ENCODE data around the gene PAIP1.
A peak's percentile ranks its signal among the peaks of the same experiment; 100 is the strongest.
"Not testable (repeated sequence)": the region's sequence is repeated elsewhere in the genome, so short reads cannot be mapped to it uniquely, and the experiment has no call there.

PAIP1 gene

DNA sequence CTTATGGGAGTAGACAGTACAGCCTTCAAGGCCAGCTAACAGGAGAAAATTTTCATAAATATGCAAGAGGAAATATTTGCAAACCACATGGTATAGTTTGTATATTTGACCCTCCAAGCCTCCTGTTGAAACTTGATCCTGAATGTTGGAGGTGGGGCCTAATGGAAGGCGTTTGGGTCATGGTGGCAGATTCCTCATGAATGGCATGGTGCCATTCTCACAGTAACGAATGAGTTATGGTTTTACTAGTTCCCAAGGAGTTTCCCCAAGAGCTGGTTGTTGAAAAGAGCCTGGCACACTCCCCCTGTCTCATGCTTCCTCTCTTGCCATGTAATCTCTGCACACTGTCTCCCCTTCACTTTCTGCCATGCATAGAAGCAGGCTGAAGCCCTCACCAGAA lies 3.3 kb upstream of the PAIP1 start:
- FAIRE-seq (no peak), DNase-seq (ENCODE audit: insufficient read length, low spot score) (no peak)
- TF ChIP-seq POLR2A (IDR thresholded peaks at IDR 0.05; ENCODE audit: low read depth, low read length): no peak

GRCh38 chr5:43556607-43556856 lies 345 bp downstream of the PAIP1 start:
- FAIRE-seq; DNase-seq (ENCODE audit: insufficient read length, low spot score): not testable (repeated sequence)

GRCh38 chr5:43555895-43556606 lies 826 bp downstream of the PAIP1 start:
- DNase-seq (ENCODE audit: insufficient read length, low spot score): peak; percentile 51
- FAIRE-seq: no peak
- TF ChIP-seq POLR2A (IDR thresholded peaks at IDR 0.05; ENCODE audit: low read depth, low read length): no peak

DNA sequence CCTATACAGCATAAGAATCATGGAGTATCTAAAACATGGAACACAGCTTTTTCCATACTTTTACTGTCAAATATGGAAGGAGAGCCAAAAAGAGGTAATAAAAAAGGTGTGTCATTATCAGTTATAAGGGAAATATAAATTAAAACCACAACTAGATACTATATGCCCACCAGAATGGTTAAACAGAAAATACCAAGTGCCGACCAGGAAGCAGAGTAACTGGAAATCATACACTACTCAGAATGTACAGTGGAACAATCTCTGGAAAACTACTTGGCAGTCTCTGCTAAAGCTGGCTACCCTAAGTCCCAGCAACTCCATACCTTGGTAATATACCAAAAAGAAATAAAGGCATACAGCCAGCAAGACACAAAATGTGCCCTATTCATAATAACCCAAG lies 2.4 kb downstream of the PAIP1 start:
- DNase-seq (ENCODE audit: insufficient read length, low spot score) (no peak), FAIRE-seq (no peak)
- TF ChIP-seq POLR2A (IDR thresholded peaks at IDR 0.05; ENCODE audit: low read depth, low read length): no peak

GRCh38 chr5:43553381-43553780 lies 3.5 kb downstream of the PAIP1 start:
- FAIRE-seq (peak; percentile 20), DNase-seq (ENCODE audit: insufficient read length, low spot score) (no peak)
- no peak for TF ChIP-seq POLR2A (IDR thresholded peaks at IDR 0.05; ENCODE audit: low read depth, low read length)

DNA sequence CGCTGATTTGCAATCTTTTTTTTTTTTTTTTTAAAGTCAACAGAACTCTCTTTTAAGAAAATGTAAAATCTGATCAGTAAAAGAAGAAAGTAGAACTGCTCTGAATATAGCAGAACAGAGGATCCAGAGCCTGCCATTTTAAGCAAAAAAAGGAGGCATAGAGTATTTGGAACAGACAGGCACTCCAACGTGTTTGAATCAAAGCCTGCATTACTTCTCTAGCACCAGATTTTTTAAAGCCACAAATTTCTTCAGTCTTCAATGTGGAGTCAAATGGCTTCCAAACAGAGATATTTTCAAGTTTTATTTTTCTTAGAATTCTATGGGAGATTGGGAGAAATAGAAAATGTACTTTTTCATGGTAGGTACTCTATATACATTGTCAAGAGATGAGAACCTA lies 5.1 kb downstream of the PAIP1 start:
- no peak for TF ChIP-seq POLR2A (IDR thresholded peaks at IDR 0.05; ENCODE audit: low read depth, low read length)

GRCh38 chr5:43549272-43549671 lies 7.6 kb downstream of the PAIP1 start:
- not testable (repeated sequence) for DNase-seq (ENCODE audit: insufficient read length, low spot score); FAIRE-seq

More for the DNA sequence above, 5.1 kb downstream of the PAIP1 start:
- no peak for FAIRE-seq
- DNase-seq (ENCODE audit: insufficient read length, low spot score): no peak

GRCh38 chr5:43548358-43548757 lies 8.5 kb downstream of the PAIP1 start:
- FAIRE-seq: peak; percentile 61
- no peak for DNase-seq (ENCODE audit: insufficient read length, low spot score)
- no peak for TF ChIP-seq POLR2A (IDR thresholded peaks at IDR 0.05; ENCODE audit: low read depth, low read length)

DNA sequence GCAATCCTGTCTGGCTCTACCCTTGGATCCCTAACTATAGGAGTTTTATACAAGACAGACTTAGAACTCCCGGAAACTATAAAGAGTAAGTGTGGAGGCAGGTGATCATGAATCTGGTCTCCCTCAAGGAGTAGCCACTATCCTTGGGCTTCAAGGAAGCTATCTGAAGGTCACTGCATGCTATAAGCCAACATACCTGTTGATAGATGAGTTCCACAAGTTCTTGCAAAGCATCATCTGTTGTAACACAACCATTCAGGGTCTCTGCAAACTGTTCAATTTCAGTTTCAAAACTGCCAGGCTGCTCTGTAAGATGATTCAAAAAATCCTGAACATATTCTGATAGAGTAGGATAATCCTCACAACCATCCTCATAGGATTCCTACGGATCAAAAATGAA lies 9.3 kb downstream of the PAIP1 start:
- DNase-seq (ENCODE audit: insufficient read length, low spot score) (no peak), FAIRE-seq (peak; percentile 43)
- TF ChIP-seq POLR2A (IDR thresholded peaks at IDR 0.05; ENCODE audit: low read depth, low read length): no peak

GRCh38 chr5:43543434-43543833 lies 13.4 kb downstream of the PAIP1 start:
- FAIRE-seq (no peak), DNase-seq (ENCODE audit: insufficient read length, low spot score) (no peak)
- no peak for TF ChIP-seq POLR2A (IDR thresholded peaks at IDR 0.05; ENCODE audit: low read depth, low read length)

DNA sequence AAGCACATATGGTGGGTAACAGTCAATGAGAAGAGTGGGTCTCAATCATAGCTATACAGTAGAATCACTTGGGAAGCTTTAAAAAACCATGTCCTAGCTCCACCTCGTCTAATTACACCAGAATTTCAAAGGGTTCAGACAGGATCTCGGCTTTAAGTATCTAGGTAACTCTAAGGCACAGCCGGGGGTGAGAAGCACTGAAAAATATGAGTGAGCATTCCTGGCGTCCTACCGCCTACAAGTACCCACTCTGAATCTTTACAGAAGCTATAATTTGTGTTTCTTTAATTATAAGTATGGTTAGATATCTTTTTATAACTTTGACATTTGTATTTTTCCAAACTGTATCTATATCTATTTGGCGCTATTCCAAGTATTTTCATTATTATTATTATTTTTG lies 16.1 kb downstream of the PAIP1 start:
- no peak for FAIRE-seq

DNA sequence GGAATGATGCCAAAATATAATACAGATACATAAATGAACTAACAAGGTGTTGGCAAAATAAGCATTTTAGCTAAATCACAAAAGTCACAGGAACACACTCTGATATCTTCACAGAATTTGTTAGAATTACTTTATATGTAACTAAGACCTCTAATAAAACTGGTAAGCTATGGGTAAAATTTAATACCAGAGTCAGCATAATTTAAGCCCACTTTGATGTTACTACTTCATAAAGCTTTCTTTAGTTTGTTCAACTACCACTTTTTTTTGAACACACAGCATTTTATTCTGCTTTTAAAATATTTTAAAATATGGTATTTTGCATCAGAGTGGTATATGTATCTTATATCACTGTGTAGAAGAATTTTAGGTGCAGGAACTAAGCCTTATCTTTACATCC lies 19.9 kb downstream of the PAIP1 start:
- FAIRE-seq: no peak
- no peak for TF ChIP-seq POLR2A (IDR thresholded peaks at IDR 0.05; ENCODE audit: low read depth, low read length)

More for the DNA sequence above, 16.1 kb downstream of the PAIP1 start:
- no peak for TF ChIP-seq POLR2A (IDR thresholded peaks at IDR 0.05; ENCODE audit: low read depth, low read length)
- DNase-seq (ENCODE audit: insufficient read length, low spot score): no peak

DNA sequence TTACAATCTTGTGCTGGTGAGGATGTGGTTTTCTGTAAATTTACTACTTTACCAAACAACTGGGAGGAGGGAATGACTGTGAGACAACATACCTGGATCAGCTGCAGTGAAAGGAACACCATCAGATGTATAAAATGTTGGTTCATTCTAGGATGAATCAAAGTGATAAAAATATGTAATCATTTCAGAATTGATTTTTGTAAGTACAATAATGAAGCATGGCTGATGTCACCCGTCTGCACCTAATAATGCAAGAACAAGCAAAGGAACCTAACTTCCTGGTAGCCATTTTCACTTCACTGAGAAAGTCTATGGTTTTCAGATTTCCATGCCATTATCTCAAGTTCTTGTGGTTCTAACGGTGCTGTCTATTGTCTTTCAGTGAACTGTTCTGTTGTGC lies 23.2 kb downstream of the PAIP1 start:
- no peak for DNase-seq (ENCODE audit: insufficient read length, low spot score)
- no peak for TF ChIP-seq POLR2A (IDR thresholded peaks at IDR 0.05; ENCODE audit: low read depth, low read length)
- FAIRE-seq: peak; percentile 79

More for the DNA sequence above, 19.9 kb downstream of the PAIP1 start:
- no peak for DNase-seq (ENCODE audit: insufficient read length, low spot score)

DNA sequence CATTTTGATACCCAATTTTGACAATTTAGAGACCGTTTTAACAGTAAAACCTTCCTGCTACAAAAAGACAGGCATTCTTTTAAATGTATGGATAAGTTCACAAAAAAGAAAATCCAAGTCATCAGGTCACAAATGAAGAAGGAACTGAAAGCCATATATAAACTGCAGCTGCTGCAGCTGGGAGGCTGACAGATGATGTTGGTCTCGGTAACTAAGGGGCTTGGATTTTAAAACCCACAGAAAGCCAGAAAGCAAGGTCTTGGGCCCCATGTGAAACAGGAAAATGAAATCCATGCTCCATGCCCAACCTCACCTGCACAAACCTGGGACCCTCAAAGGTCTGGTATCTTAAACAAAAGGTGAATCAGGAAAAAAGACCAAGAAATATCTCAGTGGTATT lies 26.2 kb downstream of the PAIP1 start:
- DNase-seq (ENCODE audit: insufficient read length, low spot score) (no peak), FAIRE-seq (peak; percentile 11)
- TF ChIP-seq POLR2A (IDR thresholded peaks at IDR 0.05; ENCODE audit: low read depth, low read length): no peak

DNA sequence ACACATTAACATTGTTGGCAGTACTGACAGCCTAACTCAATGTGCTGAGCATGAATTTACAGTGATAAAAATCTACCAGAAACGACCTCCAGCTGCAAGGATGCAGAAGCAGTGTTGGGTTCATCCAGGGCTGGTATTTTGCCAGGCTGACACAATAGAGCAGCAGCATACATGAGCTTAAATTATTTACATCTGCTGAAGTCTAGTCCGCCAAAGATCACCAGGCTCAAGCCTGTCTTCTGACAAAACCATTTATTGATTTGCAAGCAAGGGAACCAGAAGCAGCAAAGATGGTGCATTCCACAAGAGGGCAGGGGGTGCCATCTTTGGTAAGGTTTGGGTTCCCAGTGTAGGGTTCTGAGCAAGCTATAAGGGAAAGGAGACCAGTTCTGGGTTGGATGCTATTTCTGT lies 33.2 kb downstream of the PAIP1 start:
- DNase-seq (ENCODE audit: insufficient read length, low spot score) (no peak), FAIRE-seq (peak; percentile 6)
- TF ChIP-seq POLR2A (IDR thresholded peaks at IDR 0.05; ENCODE audit: low read depth, low read length): no peak

- no peak for DNase-seq (ENCODE audit: insufficient read length, low spot score)
- no peak for FAIRE-seq
- TF ChIP-seq POLR2A (IDR thresholded peaks at IDR 0.05; ENCODE audit: low read depth, low read length): no peak
These were observed 36.3 kb downstream of the PAIP1 start for GRCh38 chr5:43520615-43521014.

All from H54 (cell line).